ENCODE data around the gene KCNH2. TPM values are rescaled to one million over a fixed set of nuclear protein-coding genes. Genes with fewer than 3 reads are reported as not detected.

The KCNH2 gene
- total and polyA plus RNA-seq, 10 donors = 0.67 to 5.1 (median 2.3) TPM

DNA sequence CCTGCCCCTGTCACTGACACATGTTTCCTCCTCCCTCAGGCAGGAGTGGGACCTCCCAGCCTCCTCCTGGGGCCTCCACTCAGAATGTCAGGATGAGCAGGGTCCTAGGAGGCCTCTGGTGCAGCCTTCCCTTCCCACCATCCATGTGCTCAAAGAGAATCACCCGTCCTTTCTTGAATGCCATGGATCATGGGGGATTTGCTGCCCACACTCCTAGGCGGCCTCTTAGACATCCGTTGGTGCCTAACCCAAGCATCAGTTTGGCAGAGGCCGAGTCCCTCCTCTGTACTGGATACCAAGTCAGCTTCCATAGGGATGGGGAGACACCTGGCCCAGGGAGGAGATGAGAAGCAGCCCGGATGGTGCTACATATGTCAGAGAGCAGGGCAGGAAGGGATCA is 19.7 kb upstream of the KCNH2 start:
- intact Hi-C loops (cut with DNase I; ENCODE audit: low total_unique reads) = no loop called here
- no peak for TF ChIP-seq CTCF (IDR thresholded peaks at IDR 0.05 in 8 of 11, conservative IDR thresholded peaks at IDR 0.05 in 3 of 11)
- TF ChIP-seq POLR2AphosphoS5 (IDR thresholded peaks at IDR 0.05) = no peak
- TF ChIP-seq POLR2A (IDR thresholded peaks at IDR 0.05) = no peak
- 63 to 84% (median 74%) methylated on average over 4 to 5 of the region's 5 CpGs for WGBS, 5 donors

DNA sequence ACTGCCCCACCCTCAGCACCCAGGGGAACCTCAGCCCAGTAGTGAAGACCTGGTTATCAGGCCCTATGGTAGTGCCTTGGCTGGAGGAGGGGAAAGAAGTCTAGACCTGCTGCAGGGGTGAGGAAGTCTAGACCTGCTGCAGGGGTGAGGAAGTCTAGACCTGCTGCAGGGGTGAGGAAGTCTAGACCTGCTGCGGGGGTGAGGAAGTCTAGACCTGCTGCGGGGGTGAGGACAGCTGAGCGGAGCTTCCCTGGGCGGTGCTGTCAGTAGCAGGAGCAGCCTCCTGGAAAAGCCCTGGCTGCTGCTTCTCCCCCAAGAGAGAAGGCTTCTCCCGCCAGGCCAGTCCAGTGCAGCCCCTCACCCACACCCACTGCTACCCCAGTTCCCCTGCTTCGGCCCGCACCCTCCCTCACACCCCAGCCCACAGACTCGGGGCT is 19.0 kb upstream of the KCNH2 start:
- intact Hi-C loops (cut with DNase I; ENCODE audit: low total_unique reads) = no loop called here
- 49 to 62% (median 53%) methylated on average over 8 of the region's 8 CpGs for WGBS, 5 donors
- H3K27ac ChIP-seq = peak overlapping the region in 6 of 8 donors; percentile 48 to 67 (median 65)
- peak overlapping the region in 7 of 8 donors; percentile 8 to 78 (median 34) for H3K4me3 ChIP-seq
- no peaks in the 10 kb centered on the region for H3K9me3 ChIP-seq
- peaks cover 0 to 39% (median 0%) of the 10 kb centered on the region in 7 donors for H3K27me3 ChIP-seq (replicated peaks in 1 of 7)
- peaks cover 8 to 83% (median 47%) of the 10 kb centered on the region in 6 donors for H3K4me1 ChIP-seq
- TF ChIP-seq POLR2A (IDR thresholded peaks at IDR 0.05) (no peak), POLR2AphosphoS5 (IDR thresholded peaks at IDR 0.05) (no peak), CTCF (IDR thresholded peaks at IDR 0.05 in 8 of 11, conservative IDR thresholded peaks at IDR 0.05 in 3 of 11) (no peak)
- H3K36me3 ChIP-seq = peaks cover 0 to 53% (median 7%) of the 10 kb centered on the region in 6 donors
- DNase-seq = no peak

More for the DNA sequence above, 19.7 kb upstream of the KCNH2 start:
- Histone ChIP-seq H3K36me3 (peaks cover 0 to 61% (median 7%) of the 10 kb centered on the region in 6 donors), H3K4me3 (peak overlapping the region in 3 of 8 donors; percentile 0 to 78 (median 62)), H3K9me3 (no peaks in the 10 kb centered on the region), H3K27ac (peak overlapping the region in 5 of 8 donors; percentile 60 to 67 (median 66)), H3K27me3 (replicated peaks in 1 of 7) (peaks cover 0 to 39% (median 0%) of the 10 kb centered on the region in 7 donors), H3K4me1 (peaks cover 8 to 76% (median 46%) of the 10 kb centered on the region in 6 donors)
- DNase-seq = no peak

GRCh38 chr7:150996376-150997074 is 18.4 kb upstream of the KCNH2 start:
- WGBS, 5 donors = 3 to 16% (median 9%) methylated on average over 25 to 31 of the region's 31 CpGs
- Histone ChIP-seq H3K27me3 (replicated peaks in 1 of 7) (peaks cover 0 to 39% (median 0%) of the 10 kb centered on the region in 7 donors), H3K4me3 (peak overlapping the region; percentile 8 to 78 (median 33)), H3K27ac (peak overlapping the region in 6 of 8 donors; percentile 48 to 67 (median 65)), H3K36me3 (peaks cover 0 to 48% (median 6%) of the 10 kb centered on the region in 6 donors), H3K4me1 (peaks cover 8 to 83% (median 48%) of the 10 kb centered on the region in 6 donors), H3K9me3 (peaks cover 0 to under 1% (median 0%) of the 10 kb centered on the region in 8 donors)
- intact Hi-C loops (cut with DNase I; ENCODE audit: low total_unique reads) = no loop called here
- TF ChIP-seq CTCF (IDR thresholded peaks at IDR 0.05 in 8 of 11, conservative IDR thresholded peaks at IDR 0.05 in 3 of 11) (no peak), POLR2A (IDR thresholded peaks at IDR 0.05) (no peak), POLR2AphosphoS5 (IDR thresholded peaks at IDR 0.05) (peak in 2 of 3 donors; percentile 55 to 62)
- DNase-seq = no peak
